ENCODE measurements around the gene RNF224.
"Not testable (repeated sequence)": the region's sequence is repeated elsewhere in the genome, so short reads cannot be mapped to it uniquely, and the experiment has no call there.

RNF224 gene

GRCh38 chr9:137228968-137229896 lies 1.9 kb downstream of the RNF224 start:
- DNase-seq, result no peak

DNA sequence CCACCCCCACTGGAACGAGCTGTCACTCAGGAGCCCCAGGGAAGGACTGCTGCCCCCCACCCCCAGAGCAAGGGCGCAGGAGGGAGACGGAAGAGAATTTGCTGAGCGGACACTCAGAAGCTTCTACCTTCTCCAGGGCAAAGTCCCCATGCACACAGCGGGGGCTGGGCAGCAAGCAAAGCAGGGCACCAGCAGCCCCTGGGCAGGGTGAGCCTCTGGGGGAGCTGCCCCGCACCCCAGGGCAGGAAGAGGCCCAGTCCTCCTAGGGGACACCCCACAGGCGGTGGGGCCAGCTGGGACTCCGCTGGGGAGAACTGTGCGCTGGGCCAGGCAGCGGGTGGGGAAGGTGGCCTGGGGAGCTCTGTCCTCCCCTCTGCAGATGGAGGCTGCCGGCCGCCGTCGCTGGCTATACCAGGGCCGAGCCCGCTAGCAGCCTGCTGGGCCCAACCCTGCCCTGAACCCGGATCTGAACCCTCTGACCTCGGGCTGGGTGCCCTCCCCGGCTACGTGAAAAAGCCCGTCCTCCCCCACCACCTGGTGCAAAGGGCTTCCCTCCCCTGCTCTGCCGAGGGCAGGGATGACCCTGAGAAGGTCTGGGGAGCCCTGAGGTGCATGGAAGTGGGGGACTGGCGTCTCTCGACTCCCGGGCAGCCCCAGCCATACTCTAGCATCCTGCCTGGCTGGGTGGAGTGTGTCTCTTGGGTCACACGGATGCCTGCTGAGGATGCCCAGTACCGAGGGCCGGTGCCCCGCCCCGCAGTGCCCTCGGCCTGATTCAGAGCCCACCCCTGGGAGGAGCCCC lies 2.8 kb downstream of the RNF224 start:
- no peak for DNase-seq

DNA sequence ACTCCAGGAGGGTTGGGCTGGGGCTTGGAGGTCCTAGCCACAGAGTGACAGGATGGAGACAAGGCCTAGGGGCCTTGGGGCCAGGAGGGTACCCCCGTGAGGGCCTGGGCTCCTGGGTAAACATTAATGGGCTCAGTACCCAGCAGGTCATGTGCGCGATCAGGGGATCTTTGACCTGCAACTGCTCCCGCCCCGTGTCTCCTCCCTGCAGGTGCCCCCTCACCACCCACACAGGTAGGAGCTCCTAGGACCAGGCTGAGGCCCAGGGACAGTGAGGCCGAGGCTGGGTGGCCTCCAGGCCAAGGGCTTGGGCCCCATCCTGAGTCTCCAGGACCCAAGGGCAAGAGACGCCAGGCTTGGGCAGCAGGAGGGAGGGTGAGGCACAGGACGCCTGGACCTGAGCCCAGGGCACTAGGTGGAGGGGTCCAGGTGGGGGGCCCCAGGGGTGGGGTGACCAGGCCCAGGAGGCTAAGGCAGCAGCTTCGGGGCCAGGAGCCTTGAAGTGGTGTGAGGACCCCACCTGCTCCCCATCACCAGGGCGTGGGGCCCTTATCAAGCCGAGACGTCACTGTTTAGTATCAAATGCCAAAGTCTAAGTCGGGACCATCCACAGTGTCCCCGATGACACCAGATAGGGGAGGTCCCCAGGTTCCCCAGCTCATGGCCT lies 3.5 kb downstream of the RNF224 start, which contains the start of gene SLC34A3:
TSS of gene SLC34A3 (plus strand) at position 197 of the 667 bp plus-strand sequence. CDS start 802 bp downstream, outside the sequence.
- no peak for DNase-seq

DNA sequence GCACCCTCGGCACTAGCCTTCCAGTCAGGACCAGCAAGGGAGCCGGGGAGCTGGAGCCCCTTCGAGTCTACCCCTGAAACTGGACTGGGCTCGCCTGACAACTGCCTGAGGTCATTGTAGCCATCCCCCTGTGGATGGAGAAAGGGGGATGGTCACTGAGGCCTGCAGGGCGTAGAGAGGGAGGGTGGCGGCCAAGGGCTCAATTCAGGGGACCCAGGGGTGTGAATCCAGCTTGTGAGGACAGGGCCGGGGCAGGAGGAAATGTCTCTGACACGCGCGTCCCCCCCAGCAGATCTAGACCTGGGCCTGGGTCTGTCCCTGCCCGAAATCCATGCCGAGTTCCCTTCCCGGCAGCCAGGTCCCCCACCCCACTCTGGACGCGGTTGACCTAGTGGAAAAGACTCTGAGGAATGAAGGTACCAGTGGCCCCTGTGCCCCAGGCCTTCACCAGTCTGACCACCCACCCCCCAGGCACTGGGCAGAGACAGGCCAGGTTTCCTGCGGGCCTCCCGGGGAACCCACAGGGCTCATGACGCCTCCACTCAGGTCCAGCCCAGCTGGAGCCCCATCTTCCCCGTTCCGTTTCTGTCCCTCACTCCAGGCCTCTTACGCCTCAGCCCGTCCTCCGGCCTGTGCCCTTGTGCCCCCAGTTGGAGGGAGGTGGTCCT lies 4.2 kb downstream of the RNF224 start:
- no peak for DNase-seq

- DNase-seq, result no peak
These were observed 4.8 kb downstream of the RNF224 start for GRCh38 chr9:137232101-137232500.

- DNase-seq, result no peak
These were observed 5.2 kb downstream of the RNF224 start for GRCh38 chr9:137232510-137232909.

DNA sequence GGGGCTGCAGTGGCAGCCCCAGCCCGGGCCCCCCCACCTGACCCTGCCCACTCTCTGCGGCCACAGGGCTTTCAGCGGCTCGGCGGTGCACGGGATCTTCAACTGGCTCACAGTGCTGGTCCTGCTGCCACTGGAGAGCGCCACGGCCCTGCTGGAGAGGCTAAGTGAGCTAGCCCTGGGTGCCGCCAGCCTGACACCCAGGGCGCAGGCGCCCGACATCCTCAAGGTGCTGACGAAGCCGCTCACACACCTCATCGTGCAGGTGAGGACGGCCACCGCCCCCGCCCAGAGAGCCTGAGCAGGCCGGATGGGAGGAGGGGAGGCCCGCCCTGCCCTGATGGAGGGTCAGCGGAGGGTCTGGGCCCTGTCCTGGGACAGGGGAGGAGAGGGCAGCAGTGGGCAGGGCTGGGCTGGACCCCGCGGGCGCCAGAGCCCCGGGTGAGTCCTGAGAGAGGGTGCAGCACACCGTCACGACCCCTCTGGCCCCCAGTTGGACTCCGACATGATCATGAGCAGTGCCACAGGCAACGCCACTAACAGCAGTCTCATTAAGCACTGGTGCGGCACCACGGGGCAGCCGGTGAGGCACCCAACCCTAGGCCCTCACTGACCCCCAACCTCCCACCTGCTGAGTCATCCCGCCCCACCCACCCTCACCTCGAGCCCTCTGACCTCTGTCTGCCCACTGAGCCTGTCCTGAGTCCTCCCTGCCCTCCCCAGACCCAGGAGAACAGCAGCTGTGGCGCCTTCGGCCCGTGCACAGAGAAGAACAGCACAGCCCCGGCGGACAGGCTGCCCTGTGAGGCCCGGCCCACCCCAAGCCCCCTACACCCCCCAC lies 6.1 kb downstream of the RNF224 start:
- peak; percentile 37 for DNase-seq

DNA sequence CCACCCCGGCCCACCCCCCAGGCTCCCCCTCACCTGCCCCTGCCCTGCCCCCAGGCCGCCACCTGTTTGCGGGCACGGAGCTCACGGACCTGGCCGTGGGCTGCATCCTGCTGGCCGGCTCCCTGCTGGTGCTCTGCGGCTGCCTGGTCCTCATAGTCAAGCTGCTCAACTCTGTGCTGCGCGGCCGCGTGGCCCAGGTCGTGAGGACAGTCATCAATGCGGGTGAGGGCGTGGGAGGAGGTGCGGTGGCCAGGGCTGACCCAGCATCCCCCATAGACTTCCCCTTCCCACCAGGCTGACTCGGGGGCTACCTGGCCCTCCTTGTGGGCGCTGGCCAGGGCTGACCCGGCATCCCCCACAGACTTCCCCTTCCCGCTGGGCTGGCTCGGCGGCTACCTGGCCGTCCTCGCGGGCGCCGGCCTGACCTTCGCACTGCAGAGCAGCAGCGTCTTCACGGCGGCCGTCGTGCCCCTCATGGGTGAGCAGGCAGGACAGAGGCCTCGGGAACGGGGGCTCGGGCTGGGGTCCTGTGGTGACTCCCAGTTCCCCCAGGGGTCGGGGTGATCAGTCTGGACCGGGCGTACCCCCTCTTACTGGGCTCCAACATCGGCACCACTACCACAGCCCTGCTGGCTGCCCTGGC lies 6.9 kb downstream of the RNF224 start:
- DNase-seq, result peak; percentile 43

- DNase-seq, result no peak
These were observed 7.6 kb downstream of the RNF224 start for GRCh38 chr9:137234758-137235423.

- DNase-seq, result no peak
These were observed 8.3 kb downstream of the RNF224 start for GRCh38 chr9:137235424-137236237.

- DNase-seq, result peak; percentile 93
These were observed 9.1 kb downstream of the RNF224 start for GRCh38 chr9:137236238-137236935.

GRCh38 chr9:137236936-137237421 lies 9.7 kb downstream of the RNF224 start:
- peak; percentile 48 for DNase-seq

DNA sequence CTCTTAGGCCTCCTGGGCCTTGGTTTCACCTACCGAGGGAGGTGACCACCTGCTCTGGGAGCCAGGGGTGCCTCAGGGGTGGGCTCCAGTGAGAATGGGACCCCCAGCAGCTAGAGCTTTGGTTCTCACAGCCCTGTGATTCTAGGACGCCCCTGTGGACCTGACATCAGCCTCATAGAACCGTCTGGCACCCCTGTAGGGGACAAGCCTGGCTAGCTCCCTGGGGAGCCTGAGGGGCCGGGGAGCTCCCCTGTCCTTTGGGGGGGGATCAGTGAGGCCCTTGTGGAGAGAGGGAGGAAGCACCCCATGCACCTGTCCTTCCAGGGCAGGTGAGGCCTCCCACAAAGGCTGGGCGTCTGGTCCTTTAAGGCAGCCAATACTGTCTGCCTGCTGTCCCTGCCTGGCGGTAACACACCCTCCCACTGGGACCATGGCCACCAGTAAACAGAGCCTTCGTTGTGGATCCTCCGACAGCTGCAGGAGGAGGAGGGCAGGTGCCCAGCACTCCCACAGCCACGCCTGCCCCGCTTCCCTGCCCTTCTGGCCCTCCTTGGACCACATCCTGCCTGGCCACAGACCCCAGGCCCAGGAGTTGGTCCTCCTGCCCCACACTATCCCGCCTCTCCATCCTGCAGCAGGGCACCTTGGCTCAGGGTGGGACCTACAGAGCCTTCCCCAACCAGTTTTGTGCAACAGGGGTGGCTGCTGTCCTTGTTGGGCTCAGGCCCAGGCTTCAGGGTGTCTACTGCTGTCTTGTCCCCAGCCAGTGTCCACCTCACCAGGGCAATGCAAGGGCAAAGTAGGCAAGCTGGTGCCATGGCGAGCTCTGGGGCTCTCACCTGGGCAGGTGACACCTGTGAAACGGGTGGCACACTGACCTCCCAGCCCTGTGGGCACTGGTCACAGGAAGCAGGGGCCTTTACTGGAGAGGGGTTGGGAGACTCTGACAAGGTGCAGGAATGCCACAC lies 10.7 kb downstream of the RNF224 start:
- DNase-seq, result peak; percentile 85

DNA sequence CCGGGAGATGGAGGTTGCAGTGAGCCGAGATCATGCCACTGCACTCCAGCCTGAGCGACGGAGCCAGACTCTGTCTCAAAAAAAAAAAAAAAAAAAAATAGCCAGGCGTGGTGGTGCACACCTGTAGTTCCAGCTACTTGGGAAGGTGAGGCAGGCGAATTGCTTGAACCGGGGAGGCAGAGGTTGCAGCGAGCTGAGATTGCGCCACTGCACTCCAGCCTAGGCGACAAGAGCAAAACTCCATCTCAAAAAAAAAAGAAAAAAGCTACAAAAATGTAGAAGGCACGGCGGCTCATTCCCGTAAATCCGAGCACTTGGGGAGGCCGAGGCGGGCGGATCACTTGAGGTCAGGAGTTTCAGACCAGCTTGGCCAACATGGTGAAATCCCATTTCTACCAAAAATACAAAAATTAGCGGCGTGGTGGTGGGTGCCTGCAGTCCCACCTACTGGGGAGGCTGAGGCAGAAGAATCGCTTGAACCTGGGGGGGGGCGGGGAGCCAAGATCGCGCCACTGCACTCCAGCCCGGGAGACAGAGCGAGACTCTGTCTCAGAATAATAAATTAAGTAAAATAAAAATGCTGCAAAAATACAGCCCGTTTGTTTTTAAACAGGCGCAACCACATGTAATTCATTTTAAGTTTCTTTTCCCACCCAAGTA lies 12.4 kb downstream of the RNF224 start:
- DNase-seq, result not testable (repeated sequence)

DNA sequence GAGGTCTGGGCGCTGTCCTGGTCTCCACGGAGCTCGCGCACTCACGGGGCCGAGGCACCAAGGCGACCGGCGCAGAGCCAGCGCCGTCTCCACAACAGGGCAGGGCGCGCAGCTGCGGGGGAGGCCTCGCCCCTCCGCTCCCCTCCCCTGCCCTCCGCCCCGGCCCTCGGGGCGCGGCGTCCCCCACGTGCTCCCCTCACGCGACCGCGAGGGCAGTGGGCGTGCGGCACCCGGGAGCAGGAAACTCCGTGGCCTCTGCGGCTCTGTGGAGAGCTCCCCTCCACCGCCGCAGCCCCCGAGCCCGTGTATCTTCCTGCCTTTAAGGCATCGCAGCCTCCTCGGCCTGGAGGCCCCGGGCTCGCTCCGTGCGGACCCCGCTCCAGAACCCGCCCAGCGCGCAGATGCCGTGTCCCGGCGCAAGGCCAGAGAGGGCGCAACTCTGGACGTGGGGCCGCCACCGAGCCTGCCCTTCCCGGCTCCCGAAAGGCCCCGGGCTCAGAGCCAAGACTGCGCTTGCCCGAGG lies 13.1 kb downstream of the RNF224 start:
- peak; percentile 92 for DNase-seq

GRCh38 chr9:137240841-137241489 lies 13.7 kb downstream of the RNF224 start, which contains the start of gene TUBB4B:
Gene TUBB4B, plus strand, starts transcription at chr9:137241287. Its CDS starts 74 bp downstream, at chr9:137241361.
- peak; percentile 100 for DNase-seq
